ENCODE results near the gene CTNND1. TPM values are rescaled to one million over a fixed set of nuclear protein-coding genes. Genes with fewer than 3 reads are reported as not detected.

The CTNND1 gene
- total and polyA plus RNA-seq, 9 of the 15 experiments (the other 6 are each of a cell fraction or from before 2014, with no cell fraction given), result 11.1 to 74.0 (median 43.3) TPM

- TF ChIP-seq MTA3 (IDR thresholded peaks at IDR 0.05; ENCODE audit: borderline replicate concordance), result peak; percentile 93
- no peak for TF ChIP-seq HNRNPK (IDR thresholded peaks at IDR 0.05; ENCODE audit: low read depth, low read length, poor library complexity, severe bottlenecking)
- peak; percentile 85 for TF ChIP-seq ELF1 (tag; IDR thresholded peaks at IDR 0.05)
- no peak for TF ChIP-seq IRF2 (CRISPR knock-in tag; IDR thresholded peaks at IDR 0.05)
- TF ChIP-seq POLR2A (conservative IDR thresholded peaks at IDR 0.05), result peak; percentile 95
- no peak for TF ChIP-seq ADNP (tag; IDR thresholded peaks at IDR 0.05)
- no peak for TF ChIP-seq SMARCC2 (IDR thresholded peaks at IDR 0.05; ENCODE audit: low read depth)
- no peak for TF ChIP-seq ZNF347 (CRISPR knock-in tag; IDR thresholded peaks at IDR 0.05; ENCODE audit: low read depth)
- TF ChIP-seq, protein P1, sequence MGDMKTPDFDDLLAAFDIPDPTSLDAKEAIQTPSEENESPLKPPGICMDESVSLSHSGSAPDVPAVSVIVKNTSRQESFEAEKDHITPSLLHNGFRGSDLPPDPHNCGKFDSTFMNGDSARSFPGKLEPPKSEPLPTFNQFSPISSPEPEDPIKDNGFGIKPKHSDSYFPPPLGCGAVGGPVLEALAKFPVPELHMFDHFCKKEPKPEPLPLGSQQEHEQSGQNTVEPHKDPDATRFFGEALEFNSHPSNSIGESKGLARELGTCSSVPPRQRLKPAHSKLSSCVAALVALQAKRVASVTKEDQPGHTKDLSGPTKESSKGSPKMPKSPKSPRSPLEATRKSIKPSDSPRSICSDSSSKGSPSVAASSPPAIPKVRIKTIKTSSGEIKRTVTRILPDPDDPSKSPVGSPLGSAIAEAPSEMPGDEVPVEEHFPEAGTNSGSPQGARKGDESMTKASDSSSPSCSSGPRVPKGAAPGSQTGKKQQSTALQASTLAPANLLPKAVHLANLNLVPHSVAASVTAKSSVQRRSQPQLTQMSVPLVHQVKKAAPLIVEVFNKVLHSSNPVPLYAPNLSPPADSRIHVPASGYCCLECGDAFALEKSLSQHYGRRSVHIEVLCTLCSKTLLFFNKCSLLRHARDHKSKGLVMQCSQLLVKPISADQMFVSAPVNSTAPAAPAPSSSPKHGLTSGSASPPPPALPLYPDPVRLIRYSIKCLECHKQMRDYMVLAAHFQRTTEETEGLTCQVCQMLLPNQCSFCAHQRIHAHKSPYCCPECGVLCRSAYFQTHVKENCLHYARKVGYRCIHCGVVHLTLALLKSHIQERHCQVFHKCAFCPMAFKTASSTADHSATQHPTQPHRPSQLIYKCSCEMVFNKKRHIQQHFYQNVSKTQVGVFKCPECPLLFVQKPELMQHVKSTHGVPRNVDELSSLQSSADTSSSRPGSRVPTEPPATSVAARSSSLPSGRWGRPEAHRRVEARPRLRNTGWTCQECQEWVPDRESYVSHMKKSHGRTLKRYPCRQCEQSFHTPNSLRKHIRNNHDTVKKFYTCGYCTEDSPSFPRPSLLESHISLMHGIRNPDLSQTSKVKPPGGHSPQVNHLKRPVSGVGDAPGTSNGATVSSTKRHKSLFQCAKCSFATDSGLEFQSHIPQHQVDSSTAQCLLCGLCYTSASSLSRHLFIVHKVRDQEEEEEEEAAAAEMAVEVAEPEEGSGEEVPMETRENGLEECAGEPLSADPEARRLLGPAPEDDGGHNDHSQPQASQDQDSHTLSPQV (IDR thresholded peaks at IDR 0.05), result peak; percentile 71; the same call in 1 of the 2 replicates
- TF ChIP-seq CHCHD3 (CRISPR knock-in tag; IDR thresholded peaks at IDR 0.05), result no peak; the same call in 1 of the 2 replicates
- TF ChIP-seq SRSF9 (IDR thresholded peaks at IDR 0.05; ENCODE audit: borderline replicate concordance, low read depth, low read length), result no peak
- no peak for TF ChIP-seq ZNF79 (CRISPR knock-in tag; IDR thresholded peaks at IDR 0.05; ENCODE audit: low read depth)
- no peak for TF ChIP-seq NFYB (IDR thresholded peaks at IDR 0.05; ENCODE audit: extremely low read depth, insufficient read length)
- TF ChIP-seq ZNF23 (CRISPR knock-in tag; IDR thresholded peaks at IDR 0.05), result 0 out of 2 replicates have a peak, but pooled peaks have one; percentile 43
- TF ChIP-seq ZBTB2 (IDR thresholded peaks at IDR 0.05), result peak; percentile 66; the same call in 1 of the 2 replicates
- TF ChIP-seq, protein P2, sequence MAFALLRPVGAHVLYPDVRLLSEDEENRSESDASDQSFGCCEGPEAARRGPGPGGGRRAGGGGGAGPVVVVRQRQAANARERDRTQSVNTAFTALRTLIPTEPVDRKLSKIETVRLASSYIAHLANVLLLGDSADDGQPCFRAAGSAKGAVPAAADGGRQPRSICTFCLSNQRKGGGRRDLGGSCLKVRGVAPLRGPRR (CRISPR knock-in tag; IDR thresholded peaks at IDR 0.05), result no peak; the same call in 1 of the 2 replicates
- TF ChIP-seq COPS2 (conservative IDR thresholded peaks at IDR 0.05), result no peak
- TF ChIP-seq ZBED1 (IDR thresholded peaks at IDR 0.05), result 0 out of 2 replicates have a peak, but pooled peaks have one; percentile 76
- TF ChIP-seq SLC30A9 (CRISPR knock-in tag; IDR thresholded peaks at IDR 0.05), result no peak
- TF ChIP-seq MIER1 (IDR thresholded peaks at IDR 0.05; ENCODE audit: low read depth), result no peak; the same call in 1 of the 2 replicates
- TF ChIP-seq ZNF311 (CRISPR knock-in tag; IDR thresholded peaks at IDR 0.05), result no peak
- TF ChIP-seq NBN (IDR thresholded peaks at IDR 0.05; ENCODE audit: low read depth), result peak; percentile 95
- no peak for TF ChIP-seq XRCC3 (IDR thresholded peaks at IDR 0.05)
- no peak for TF ChIP-seq ZNF75A (CRISPR knock-in tag; IDR thresholded peaks at IDR 0.05)
- no peak for TF ChIP-seq NFIX (CRISPR knock-in tag; IDR thresholded peaks at IDR 0.05; ENCODE audit: low read depth)
These were observed 20.2 kb upstream of the CTNND1 start, which contains the start of gene SELENOH (continued) for GRCh38 chr11:57741132-57742086.

All from K562 (cell line).